Left kidney (tissue), 2 donors: ENCODE results near the gene SLC43A2. TPM values are rescaled to one million over a fixed set of nuclear protein-coding genes. Genes with fewer than 3 reads are reported as not detected.
"Not testable (repeated sequence)": the region's sequence is repeated elsewhere in the genome, so short reads cannot be mapped to it uniquely, and the experiment has no call there.

Experiments used
- DNase-seq: peaks from one replicate; pipeline ENCODE4 v3.0.0-alpha.2; 2013
- polyA plus RNA-seq: library from polyadenylated mRNA; unstranded; fragments of 120-200 nt; gene quantifications from one replicate; pipeline ENCODE4 v1.2.1, GENCODE V29; 2013; ENCODE audit not compliant: insufficient read length

Gene SLC43A2
- polyA plus RNA-seq, 1 donor: 27.1 TPM

- DNase-seq: no peak
Observed at GRCh38 chr17:1563786-1564613, 64.6 kb downstream of the SLC43A2 start.

- DNase-seq: not testable (repeated sequence)
Observed at GRCh38 chr17:1563471-1563785, 65.2 kb downstream of the SLC43A2 start.

- no peak for DNase-seq
Observed at GRCh38 chr17:1562176-1562643, 66.4 kb downstream of the SLC43A2 start.

- DNase-seq: no peak
Observed at GRCh38 chr17:1561420-1562175, 67.0 kb downstream of the SLC43A2 start.

GRCh38 chr17:1560858-1561355 lies 67.7 kb downstream of the SLC43A2 start:
- no peak for DNase-seq

GRCh38 chr17:1560101-1560857 lies 68.4 kb downstream of the SLC43A2 start:
- DNase-seq: no peak

GRCh38 chr17:1559047-1560043 lies 69.3 kb downstream of the SLC43A2 start:
- DNase-seq: no peak

GRCh38 chr17:1558401-1558800 lies 70.2 kb downstream of the SLC43A2 start:
- no peak for DNase-seq

- DNase-seq: no peak
Observed at GRCh38 chr17:1557355-1558095, 71.1 kb downstream of the SLC43A2 start.

- DNase-seq: no peak
Observed at GRCh38 chr17:1555651-1556471, 72.8 kb downstream of the SLC43A2 start.

- no peak for DNase-seq
Observed at GRCh38 chr17:1554751-1555540, 73.7 kb downstream of the SLC43A2 start.

- no peak for DNase-seq
Observed at GRCh38 chr17:1553354-1554266, 75.0 kb downstream of the SLC43A2 start.

- no peak for DNase-seq
Observed at GRCh38 chr17:1552932-1553331, 75.7 kb downstream of the SLC43A2 start.

GRCh38 chr17:1551741-1552140 lies 76.9 kb downstream of the SLC43A2 start:
- no peak for DNase-seq

- no peak for DNase-seq
Observed at GRCh38 chr17:1548032-1548431, 80.6 kb downstream of the SLC43A2 start.

- no peak for DNase-seq
Observed at GRCh38 chr17:1546292-1546922, 82.2 kb downstream of the SLC43A2 start.

- DNase-seq: no peak
Observed at GRCh38 chr17:1545618-1546017, 83.0 kb downstream of the SLC43A2 start.
